Kidney (tissue), 14 donors: ENCODE measurements around the gene MRAP2. TPM values are rescaled to one million over a fixed set of nuclear protein-coding genes. Genes with fewer than 3 reads are reported as not detected.

Experiments
- DNase-seq, 5 donors: peaks; one replicate each; pipeline ENCODE4 v3.0.0-alpha.2; 2013 to 2020
- FAIRE-seq: peaks from 2 replicates; lab custom pipeline; 2012; peaks lifted over from hg19 to GRCh38; lab: Jason Lieb, UNC
- H3K27ac ChIP-seq, 2 donors: one replicate each; pipeline ENCODE4 v1.7.0; 2013; ENCODE audit warnings: low read depth in 2 of 2, low read length in 2 of 2, inconsistent platforms in 1 of 2
- H3K27me3 ChIP-seq: one replicate; pipeline ENCODE4 v1.7.1; 2013; ENCODE audit warnings: low read length, inconsistent platforms; ENCODE audit not compliant: control insufficient read depth, insufficient read depth
- H3K36me3 ChIP-seq, 3 donors: one replicate each; pipeline versions ENCODE4 v1.7.0 to v1.7.1; 2013; ENCODE audit warnings: low read length in 3 of 3, control low read depth in 1 of 3, inconsistent platforms in 1 of 3; ENCODE audit not compliant: insufficient read depth in 3 of 3, control insufficient read depth in 2 of 3
- H3K4me1 ChIP-seq, 3 donors: one replicate each; pipeline versions ENCODE4 v1.7.0 to v1.7.1; 2013; ENCODE audit warnings: low read length in 3 of 3, inconsistent platforms in 1 of 3, low read depth in 1 of 3; ENCODE audit not compliant: control insufficient read depth in 2 of 3, insufficient read depth in 2 of 3
- H3K4me3 ChIP-seq, 3 donors: one replicate each; pipeline versions ENCODE4 v1.7.0 to v1.8.1; 2013; ENCODE audit warnings: low read length in 3 of 3, control low read depth in 1 of 3, inconsistent platforms in 1 of 3
- H3K9ac ChIP-seq, 3 donors: one replicate each; pipeline versions ENCODE4 v1.7.0 to v1.7.1; 2013; ENCODE audit warnings: low read length in 3 of 3, control low read depth in 1 of 3, inconsistent platforms in 1 of 3
- H3K9me3 ChIP-seq, 3 donors: one replicate each; pipeline versions ENCODE4 v1.7.0 to v1.7.1; 2013; ENCODE audit warnings: low read length in 3 of 3, control low read depth in 1 of 3, inconsistent platforms in 1 of 3; ENCODE audit not compliant: control insufficient read depth in 2 of 3, insufficient read depth in 1 of 3
- intact Hi-C: fragments of 100-400 bp; cut with DNase I; formaldehyde crosslinking; loops from one replicate; pipeline ENCODE4 v1.11.1; 2022
- polyA plus RNA-seq: library from polyadenylated mRNA; stranded (reverse); fragments of 350-450 nt; fragmentation: Illumina TruSeq; extraction: RNeasy Lipid Tissue Mini Kit (QIAGEN cat#74804); gene quantifications from one replicate; pipeline ENCODE4 v1.2.3, GENCODE V29; 2014; ENCODE audit warnings: low read depth, low replicate concordance; ENCODE audit not compliant: insufficient read depth
- total RNA-seq: library from RNA; stranded (reverse); fragmentation: NEBNext Ultra II Directional; extraction: Animal tissue kit (Norgen Biotek cat#: 25700); gene quantifications from one replicate; pipeline ENCODE4 v1.2.1, GENCODE V29; 2021
- TF ChIP-seq, protein P1 (sequence below): IDR thresholded peaks from 3 replicates; pipeline ENCODE4 v1.5.1; 2012; ENCODE audit warnings: mild to moderate bottlenecking, moderate library complexity, borderline replicate concordance; ENCODE audit not compliant: insufficient read depth; ENCODE audit errors: extremely low read depth
- donor health status: control.
- donor health status: control.
- donor health status: control.
- donor health status: control.
- donor health status: control.
- donor health status: DM: yes; HTN: yes; CAD: no.
- donor health status: Normal renal cell carcinoma (clear cell type).

MRAP2 gene
- total and polyA plus RNA-seq, 2 donors from 2014 or later = 4.2 to 5.0 TPM

DNA sequence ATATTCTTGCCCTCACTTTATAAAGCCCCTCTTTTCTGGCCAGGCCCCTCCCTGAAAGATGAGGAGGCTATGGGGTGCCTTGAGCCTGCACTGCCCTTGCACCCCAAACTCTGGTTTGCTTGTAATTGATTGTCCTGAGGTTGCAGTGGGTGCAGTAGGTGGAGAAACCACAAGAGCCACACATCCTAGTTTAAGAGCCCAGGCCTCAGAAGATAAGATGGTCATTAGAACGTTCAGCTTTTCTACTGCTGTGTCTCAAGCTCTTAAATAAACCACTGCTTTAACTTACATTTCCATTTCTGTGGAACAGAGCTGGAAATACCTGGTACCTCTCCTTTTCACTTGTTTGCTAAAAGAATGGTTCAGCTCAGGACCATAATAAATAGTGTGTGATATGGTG, 9.0 kb downstream of the MRAP2 start:
- intact Hi-C loops = no loop called here
- Histone ChIP-seq H3K4me3 (no peak overlapping the region), H3K27ac (no peak overlapping the region), H3K9me3 (no peaks in the 10 kb centered on the region), H3K27me3 (no peaks in the 10 kb centered on the region), H3K36me3 (no peaks in the 10 kb centered on the region), H3K4me1 (no peaks in the 10 kb centered on the region), H3K9ac (no peak overlapping the region)
- FAIRE-seq (no peak), DNase-seq (no peak)
- TF ChIP-seq, protein P1, sequence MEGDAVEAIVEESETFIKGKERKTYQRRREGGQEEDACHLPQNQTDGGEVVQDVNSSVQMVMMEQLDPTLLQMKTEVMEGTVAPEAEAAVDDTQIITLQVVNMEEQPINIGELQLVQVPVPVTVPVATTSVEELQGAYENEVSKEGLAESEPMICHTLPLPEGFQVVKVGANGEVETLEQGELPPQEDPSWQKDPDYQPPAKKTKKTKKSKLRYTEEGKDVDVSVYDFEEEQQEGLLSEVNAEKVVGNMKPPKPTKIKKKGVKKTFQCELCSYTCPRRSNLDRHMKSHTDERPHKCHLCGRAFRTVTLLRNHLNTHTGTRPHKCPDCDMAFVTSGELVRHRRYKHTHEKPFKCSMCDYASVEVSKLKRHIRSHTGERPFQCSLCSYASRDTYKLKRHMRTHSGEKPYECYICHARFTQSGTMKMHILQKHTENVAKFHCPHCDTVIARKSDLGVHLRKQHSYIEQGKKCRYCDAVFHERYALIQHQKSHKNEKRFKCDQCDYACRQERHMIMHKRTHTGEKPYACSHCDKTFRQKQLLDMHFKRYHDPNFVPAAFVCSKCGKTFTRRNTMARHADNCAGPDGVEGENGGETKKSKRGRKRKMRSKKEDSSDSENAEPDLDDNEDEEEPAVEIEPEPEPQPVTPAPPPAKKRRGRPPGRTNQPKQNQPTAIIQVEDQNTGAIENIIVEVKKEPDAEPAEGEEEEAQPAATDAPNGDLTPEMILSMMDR = no peak

DNA sequence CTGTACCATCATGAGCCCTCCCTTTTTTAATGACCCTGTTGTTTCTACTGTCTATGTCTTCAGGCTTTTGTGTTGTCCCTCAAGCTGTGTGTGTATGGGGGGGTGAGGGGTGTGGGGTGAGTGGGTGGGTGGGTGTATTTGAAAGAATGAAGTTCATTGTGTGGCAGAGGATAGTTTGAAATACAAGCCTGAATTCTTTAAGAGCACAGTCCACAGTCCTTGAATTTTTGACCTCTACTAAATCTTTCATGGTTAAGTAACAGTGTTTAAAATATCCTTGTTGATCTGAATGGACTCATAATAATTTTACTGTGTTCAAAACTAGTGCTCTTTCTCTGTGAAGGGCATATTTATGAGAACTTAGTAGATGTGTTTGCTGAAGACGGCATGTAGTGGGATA, 10.0 kb downstream of the MRAP2 start:
- no peaks in the 10 kb centered on the region for H3K36me3 ChIP-seq
- intact Hi-C loops = no loop called here
- H3K4me1 ChIP-seq = no peaks in the 10 kb centered on the region
- no peaks in the 10 kb centered on the region for H3K27me3 ChIP-seq
- FAIRE-seq (no peak), DNase-seq (peak in 1 of 5 donors; percentile 14)
- no peak overlapping the region for H3K9ac ChIP-seq
- H3K9me3 ChIP-seq = no peaks in the 10 kb centered on the region
- no peak overlapping the region for H3K27ac ChIP-seq
- TF ChIP-seq, protein P1 = no peak
- no peak overlapping the region for H3K4me3 ChIP-seq

DNA sequence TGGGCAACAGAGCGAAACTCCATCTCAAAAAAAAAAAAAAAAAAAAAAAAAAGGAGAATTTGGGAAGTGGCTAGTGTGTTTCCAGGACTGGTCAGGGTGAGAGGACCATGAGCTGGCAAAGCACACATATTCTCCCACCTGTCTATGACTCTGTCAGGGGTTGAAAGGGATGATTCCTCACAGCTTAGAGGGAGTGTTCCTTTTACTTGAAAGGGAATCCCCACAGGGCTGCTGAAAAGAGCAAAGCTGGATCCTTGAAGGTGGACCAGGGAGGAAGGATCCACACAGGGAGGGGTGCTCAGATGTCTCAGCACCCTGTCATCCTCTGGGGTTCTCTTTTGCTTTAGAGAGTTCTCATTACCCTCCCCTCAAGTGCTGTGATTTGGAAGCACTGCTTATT, 13.2 kb downstream of the MRAP2 start:
- TF ChIP-seq, protein P1 = no peak
- no peak overlapping the region for H3K4me3 ChIP-seq
- no peaks in the 10 kb centered on the region for H3K27me3 ChIP-seq
- intact Hi-C loops = no loop called here
- H3K27ac ChIP-seq = no peak overlapping the region
- DNase-seq (no peak), FAIRE-seq (no peak)
- H3K9ac ChIP-seq = no peak overlapping the region
- no peaks in the 10 kb centered on the region for H3K9me3 ChIP-seq
- peaks cover 0 to under 1% (median 0%) of the 10 kb centered on the region in 3 donors for H3K4me1 ChIP-seq
- H3K36me3 ChIP-seq = no peaks in the 10 kb centered on the region

DNA sequence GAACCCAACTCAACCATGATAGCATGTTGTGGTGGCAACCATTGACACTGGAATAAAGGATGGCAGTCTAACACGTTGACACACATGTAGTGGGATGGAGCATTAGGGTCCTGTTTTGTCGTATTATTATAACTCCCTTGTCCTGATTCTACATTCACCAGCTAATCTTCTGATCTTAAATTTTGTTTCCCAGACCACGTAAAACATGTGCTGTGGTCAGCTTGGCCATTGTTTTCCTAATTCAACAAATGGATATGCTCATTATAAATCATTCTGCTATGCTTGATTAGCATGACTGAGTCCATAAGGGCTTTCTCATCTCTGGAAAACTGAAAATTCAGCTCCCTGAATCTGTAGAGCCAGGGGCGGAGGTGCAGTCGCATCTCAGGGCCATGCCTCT, 15.0 kb downstream of the MRAP2 start:
- FAIRE-seq = no peak
- no peak overlapping the region for H3K9ac ChIP-seq
- H3K4me1 ChIP-seq = peaks cover 0 to 2% (median 0%) of the 10 kb centered on the region in 3 donors

More for the DNA sequence above, 15.0 kb downstream of the MRAP2 start:
- no peaks in the 10 kb centered on the region for H3K9me3 ChIP-seq
- H3K36me3 ChIP-seq = no peaks in the 10 kb centered on the region
- H3K4me3 ChIP-seq = no peak overlapping the region
- TF ChIP-seq, protein P1 = no peak
- intact Hi-C loops = no loop called here
- no peaks in the 10 kb centered on the region for H3K27me3 ChIP-seq
- H3K27ac ChIP-seq = no peak overlapping the region
- DNase-seq = no peak
